ENCODE data around the gene FBXL4. TPM values are rescaled to one million over a fixed set of nuclear protein-coding genes. Genes with fewer than 3 reads are reported as not detected.

The FBXL4 gene
- total RNA-seq, 4 donors from 2014 or later = 16.4 to 35.0 (median 22.4) TPM

- intact Hi-C loops (cut with DNase I; ENCODE audit: low total_unique reads) = loop anchor here (1.0 kb wide), 1 partner anchor 286 kb away; no protein-coding TSS in a partner anchor
- TF ChIP-seq CTCF (IDR thresholded peaks at IDR 0.05 in 4 of 5, conservative IDR thresholded peaks at IDR 0.05 in 1 of 5) (no peak), POLR2A (IDR thresholded peaks at IDR 0.05) (no peak)
- Histone ChIP-seq H3K4me3 (peak overlapping the region; percentile 50 to 59 (median 54)), H3K27ac (no peak overlapping the region), H3K36me3 (no peaks in the 10 kb centered on the region), H3K4me1 (peaks cover 15 to 42% of the 10 kb centered on the region in 2 donors), H3K27me3 (peaks cover 92 to 98% (median 94%) of the 10 kb centered on the region in 3 donors), H3K9me3 (no peaks in the 10 kb centered on the region)
- in situ Hi-C loops (cut with MboI; ENCODE audit: low sequenced_read_pairs in 4 of 4) = loop anchor here in 1 of 4 donors (25.0 kb wide), 1 partner anchor 1346 kb away; no protein-coding TSS in a partner anchor
- DNase-seq (no peak), ATAC-seq (peak; percentile 14 to 47)
Observed at GRCh38 chr6:98833307-98834059, 114.3 kb downstream of the FBXL4 start.

- ATAC-seq = peak in 1 of 2 donors; percentile 55
- in situ Hi-C loops (cut with MboI; ENCODE audit: low sequenced_read_pairs in 4 of 4) = loop anchor here in 1 of 4 donors (25.0 kb wide), 1 partner anchor 1346 kb away; no protein-coding TSS in a partner anchor
- Histone ChIP-seq H3K36me3 (no peaks in the 10 kb centered on the region), H3K27ac (no peak overlapping the region), H3K4me3 (peak overlapping the region; percentile 50 to 59 (median 54)), H3K27me3 (peaks cover 92 to 98% (median 95%) of the 10 kb centered on the region in 3 donors), H3K9me3 (no peaks in the 10 kb centered on the region), H3K4me1 (peaks cover 18 to 45% of the 10 kb centered on the region in 2 donors)
- intact Hi-C loops (cut with DNase I; ENCODE audit: low total_unique reads) = loop anchor here (1.0 kb wide), 1 partner anchor 286 kb away; no protein-coding TSS in a partner anchor
- no peak for TF ChIP-seq CTCF (IDR thresholded peaks at IDR 0.05 in 4 of 5, conservative IDR thresholded peaks at IDR 0.05 in 1 of 5)
- TF ChIP-seq POLR2A (IDR thresholded peaks at IDR 0.05) = no peak
- DNase-seq = no peak
Observed at GRCh38 chr6:98833057-98833306, 114.8 kb downstream of the FBXL4 start.

- intact Hi-C loops (cut with DNase I; ENCODE audit: low total_unique reads) = loop anchor here (1.0 kb wide), 1 partner anchor 287 kb away; no protein-coding TSS in a partner anchor
- Histone ChIP-seq H3K27ac (no peak overlapping the region), H3K9me3 (no peaks in the 10 kb centered on the region), H3K27me3 (peaks cover 92 to 98% (median 95%) of the 10 kb centered on the region in 3 donors), H3K4me1 (peaks cover 21 to 50% of the 10 kb centered on the region in 2 donors), H3K4me3 (peak overlapping the region; percentile 50 to 59 (median 54)), H3K36me3 (no peaks in the 10 kb centered on the region)
- ATAC-seq (peak in 1 of 2 donors; percentile 59), DNase-seq (no peak)
- TF ChIP-seq CTCF (IDR thresholded peaks at IDR 0.05 in 4 of 5, conservative IDR thresholded peaks at IDR 0.05 in 1 of 5) (no peak), POLR2A (IDR thresholded peaks at IDR 0.05) (no peak)
- in situ Hi-C loops (cut with MboI; ENCODE audit: low sequenced_read_pairs in 4 of 4) = loop anchor here in 1 of 4 donors (25.0 kb wide), 1 partner anchor 1345 kb away; no protein-coding TSS in a partner anchor
Observed at GRCh38 chr6:98832284-98833056, 115.3 kb downstream of the FBXL4 start.

GRCh38 chr6:98831959-98832283 is 115.8 kb downstream of the FBXL4 start:
- H3K4me3 ChIP-seq = peak overlapping the region; percentile 50 to 59 (median 54)
- intact Hi-C loops (cut with DNase I; ENCODE audit: low total_unique reads) = no loop called here
- TF ChIP-seq CTCF (IDR thresholded peaks at IDR 0.05 in 4 of 5, conservative IDR thresholded peaks at IDR 0.05 in 1 of 5) = no peak
- TF ChIP-seq POLR2A (IDR thresholded peaks at IDR 0.05) = no peak
- no peak overlapping the region for H3K27ac ChIP-seq
- H3K9me3 ChIP-seq = no peaks in the 10 kb centered on the region
- peaks cover 92 to 98% (median 95%) of the 10 kb centered on the region in 3 donors for H3K27me3 ChIP-seq
- no peak for DNase-seq
- no peak for ATAC-seq
- in situ Hi-C loops (cut with MboI; ENCODE audit: low sequenced_read_pairs in 4 of 4) = loop anchor here in 1 of 4 donors (25.0 kb wide), 1 partner anchor 1345 kb away; no protein-coding TSS in a partner anchor
- H3K36me3 ChIP-seq = no peaks in the 10 kb centered on the region
- H3K4me1 ChIP-seq = peaks cover 25 to 53% of the 10 kb centered on the region in 2 donors

All from gastrocnemius medialis (tissue), 4 donors.